HUES48 (cell line): Measurements from ENCODE around the gene NPHS1.

Experiments used
- H3K27ac ChIP-seq: one replicate; pipeline ENCODE4 v1.7.0; 2013; ENCODE audit warnings: low read depth, low read length, inconsistent platforms
- H3K27me3 ChIP-seq: 2 replicates; pipeline ENCODE4 v1.6.1; 2013; ENCODE audit warnings: mild to moderate bottlenecking, low read length; ENCODE audit not compliant: control insufficient read depth, insufficient read depth
- H3K36me3 ChIP-seq: 2 replicates; pipeline ENCODE4 v1.6.1; 2013; ENCODE audit warnings: low read length; ENCODE audit not compliant: control insufficient read depth, insufficient read depth
- H3K4me1 ChIP-seq: 2 replicates; pipeline ENCODE4 v1.6.1; 2013; ENCODE audit warnings: mild to moderate bottlenecking, low read length; ENCODE audit not compliant: control insufficient read depth, insufficient read depth
- H3K4me3 ChIP-seq: 2 replicates; pipeline ENCODE4 v1.5.1; 2013; ENCODE audit warnings: mild to moderate bottlenecking, low read depth, low read length
- H3K9ac ChIP-seq: 2 replicates; pipeline ENCODE4 v1.6.1; 2013; ENCODE audit warnings: mild to moderate bottlenecking, low read depth, low read length, moderate library complexity
- H3K9me3 ChIP-seq: 2 replicates; pipeline ENCODE4 v1.6.1; 2013; ENCODE audit warnings: low read length; ENCODE audit not compliant: control insufficient read depth, insufficient read depth

NPHS1 gene

DNA sequence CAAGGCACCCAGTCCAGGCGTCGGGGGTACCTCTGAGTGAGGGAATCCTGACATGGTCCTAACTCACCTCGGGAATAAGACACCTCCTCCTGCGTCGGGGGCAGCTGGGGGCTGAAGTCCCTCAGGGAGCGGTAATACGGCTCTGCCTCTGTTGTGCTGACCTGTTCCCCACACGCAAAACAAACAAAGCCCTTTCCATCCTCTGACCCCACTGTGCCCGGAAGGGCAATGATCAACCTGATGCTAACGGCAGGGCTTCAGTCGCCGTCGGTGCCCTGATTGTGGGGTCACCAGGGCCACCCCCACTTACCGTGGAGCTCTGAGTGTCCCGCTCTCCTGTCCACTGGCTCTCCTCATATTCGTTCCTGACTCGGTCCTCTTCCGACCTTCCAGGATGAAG, 21.3 kb downstream of the NPHS1 start:
- H3K36me3 ChIP-seq: no peaks in the 10 kb centered on the region
- no peak overlapping the region for H3K4me3 ChIP-seq
- H3K27me3 ChIP-seq: no peaks in the 10 kb centered on the region; the same call in 1 of the 2 replicates
- H3K9me3 ChIP-seq: no peaks in the 10 kb centered on the region
- H3K27ac ChIP-seq: no peak overlapping the region
- no peak overlapping the region for H3K9ac ChIP-seq
- H3K4me1 ChIP-seq: no peaks in the 10 kb centered on the region

- no peak overlapping the region for H3K27ac ChIP-seq
- no peaks in the 10 kb centered on the region for H3K36me3 ChIP-seq
- H3K27me3 ChIP-seq: no peaks in the 10 kb centered on the region; the same call in 1 of the 2 replicates
- no peaks in the 10 kb centered on the region for H3K4me1 ChIP-seq
- H3K4me3 ChIP-seq: no peak overlapping the region
- H3K9ac ChIP-seq: no peak overlapping the region
- H3K9me3 ChIP-seq: no peaks in the 10 kb centered on the region
These were observed 23.5 kb downstream of the NPHS1 start for GRCh38 chr19:35828692-35829301.

GRCh38 chr19:35824150-35824549, 28.2 kb downstream of the NPHS1 start:
- H3K4me1 ChIP-seq: no peaks in the 10 kb centered on the region
- no peak overlapping the region for H3K9ac ChIP-seq
- H3K27me3 ChIP-seq: no peaks in the 10 kb centered on the region
- H3K9me3 ChIP-seq: no peaks in the 10 kb centered on the region
- H3K36me3 ChIP-seq: no peaks in the 10 kb centered on the region
- H3K27ac ChIP-seq: no peak overlapping the region
- no peak overlapping the region for H3K4me3 ChIP-seq

DNA sequence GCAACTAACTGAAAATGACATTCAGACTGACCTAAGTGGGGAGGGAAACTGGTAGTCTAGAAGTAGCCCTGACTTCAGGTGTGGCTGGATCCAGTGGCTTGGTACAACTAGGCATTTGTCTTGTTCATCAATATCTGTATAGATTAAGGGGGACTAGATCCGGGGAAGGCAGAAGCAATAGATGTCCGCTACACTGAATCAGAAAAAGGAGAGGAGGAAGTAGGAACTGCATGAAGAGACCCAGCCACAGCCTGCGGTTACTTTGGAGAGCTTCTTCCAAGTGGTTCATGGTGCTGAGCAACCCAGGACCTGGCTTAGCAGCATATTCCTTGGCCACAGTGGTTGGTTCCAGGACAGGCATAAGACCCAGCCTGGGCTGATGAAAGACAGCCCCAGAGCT, 29.7 kb downstream of the NPHS1 start:
- H3K9me3 ChIP-seq: no peaks in the 10 kb centered on the region
- H3K27ac ChIP-seq: no peak overlapping the region
- no peak overlapping the region for H3K4me3 ChIP-seq
- no peaks in the 10 kb centered on the region for H3K4me1 ChIP-seq
- no peaks in the 10 kb centered on the region for H3K36me3 ChIP-seq
- no peaks in the 10 kb centered on the region for H3K27me3 ChIP-seq
- no peak overlapping the region for H3K9ac ChIP-seq

DNA sequence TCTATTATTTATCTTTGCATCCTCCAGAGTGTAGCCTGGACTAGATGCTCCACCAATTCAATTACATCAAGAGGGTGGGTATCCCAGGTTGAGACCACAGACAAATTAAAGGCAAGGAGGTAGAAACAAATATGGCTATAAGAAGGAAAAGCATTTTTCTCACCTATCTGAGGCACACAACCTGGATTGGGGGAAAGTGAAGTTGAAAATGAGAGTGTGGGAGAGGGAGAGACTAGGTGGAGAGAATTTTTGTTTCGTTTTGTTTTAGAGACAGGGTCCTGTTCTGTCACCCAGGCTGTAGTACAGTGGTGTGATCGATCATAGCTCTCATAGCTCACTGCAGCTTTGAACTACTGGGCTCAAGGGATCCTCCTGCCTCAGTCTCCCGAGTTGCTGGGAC, 33.9 kb downstream of the NPHS1 start:
- Histone ChIP-seq H3K9me3 (no peaks in the 10 kb centered on the region), H3K27ac (no peak overlapping the region), H3K4me3 (no peak overlapping the region), H3K9ac (no peak overlapping the region), H3K36me3 (no peaks in the 10 kb centered on the region), H3K27me3 (no peaks in the 10 kb centered on the region), H3K4me1 (no peaks in the 10 kb centered on the region)

- Histone ChIP-seq H3K4me1 (no peaks in the 10 kb centered on the region), H3K9ac (no peak overlapping the region), H3K9me3 (no peaks in the 10 kb centered on the region), H3K27ac (no peak overlapping the region), H3K36me3 (no peaks in the 10 kb centered on the region), H3K4me3 (no peak overlapping the region), H3K27me3 (no peaks in the 10 kb centered on the region)
These were observed 35.5 kb downstream of the NPHS1 start for GRCh38 chr19:35816846-35817245.

GRCh38 chr19:35816262-35816661, 36.0 kb downstream of the NPHS1 start:
- Histone ChIP-seq H3K36me3 (no peaks in the 10 kb centered on the region), H3K4me1 (no peaks in the 10 kb centered on the region), H3K27ac (no peak overlapping the region), H3K4me3 (no peak overlapping the region), H3K9ac (no peak overlapping the region), H3K27me3 (no peaks in the 10 kb centered on the region), H3K9me3 (no peaks in the 10 kb centered on the region)

DNA sequence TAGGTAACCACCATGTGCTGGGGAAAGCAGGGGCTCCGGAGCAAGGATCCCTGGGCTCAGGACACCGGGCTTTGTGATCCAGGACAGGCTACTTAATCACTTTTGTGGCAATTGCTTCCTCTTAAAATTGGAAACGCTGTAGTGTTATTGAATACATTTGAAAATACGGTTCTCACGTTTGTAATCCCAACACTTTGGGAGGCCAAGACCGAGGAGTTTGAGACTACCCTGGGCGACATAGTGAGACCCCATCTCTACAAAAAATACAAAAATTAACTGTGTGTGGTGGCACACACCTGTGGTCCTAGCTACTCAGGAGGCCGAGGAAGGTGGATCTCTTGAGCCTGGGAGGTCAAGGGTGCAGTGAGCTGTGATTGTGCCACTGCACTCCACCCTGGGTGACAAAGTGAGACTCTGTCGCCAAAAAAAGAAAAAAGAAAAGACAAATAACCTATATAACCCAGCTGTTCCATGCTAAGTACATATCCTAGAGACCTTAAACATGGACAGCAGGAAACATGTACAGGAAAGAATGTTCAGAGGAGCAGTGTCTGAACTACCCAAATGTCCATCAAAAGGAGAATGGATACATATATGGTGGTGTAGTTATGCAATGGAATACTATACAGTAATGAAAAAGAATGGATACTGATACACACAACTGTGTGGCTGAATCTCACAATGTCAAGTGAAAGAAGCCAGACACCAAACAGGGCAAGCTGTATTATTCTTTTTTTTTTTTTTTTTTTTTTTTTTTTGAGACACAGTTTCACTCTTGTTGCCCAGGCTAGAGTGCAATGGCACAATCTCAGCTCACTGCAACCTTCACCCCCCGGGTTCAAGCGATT, 39.0 kb downstream of the NPHS1 start:
- no peaks in the 10 kb centered on the region for H3K27me3 ChIP-seq
- no peaks in the 10 kb centered on the region for H3K9me3 ChIP-seq
- H3K27ac ChIP-seq: no peak overlapping the region
- no peaks in the 10 kb centered on the region for H3K4me1 ChIP-seq
- no peak overlapping the region for H3K9ac ChIP-seq
- H3K4me3 ChIP-seq: no peak overlapping the region
- H3K36me3 ChIP-seq: no peaks in the 10 kb centered on the region

DNA sequence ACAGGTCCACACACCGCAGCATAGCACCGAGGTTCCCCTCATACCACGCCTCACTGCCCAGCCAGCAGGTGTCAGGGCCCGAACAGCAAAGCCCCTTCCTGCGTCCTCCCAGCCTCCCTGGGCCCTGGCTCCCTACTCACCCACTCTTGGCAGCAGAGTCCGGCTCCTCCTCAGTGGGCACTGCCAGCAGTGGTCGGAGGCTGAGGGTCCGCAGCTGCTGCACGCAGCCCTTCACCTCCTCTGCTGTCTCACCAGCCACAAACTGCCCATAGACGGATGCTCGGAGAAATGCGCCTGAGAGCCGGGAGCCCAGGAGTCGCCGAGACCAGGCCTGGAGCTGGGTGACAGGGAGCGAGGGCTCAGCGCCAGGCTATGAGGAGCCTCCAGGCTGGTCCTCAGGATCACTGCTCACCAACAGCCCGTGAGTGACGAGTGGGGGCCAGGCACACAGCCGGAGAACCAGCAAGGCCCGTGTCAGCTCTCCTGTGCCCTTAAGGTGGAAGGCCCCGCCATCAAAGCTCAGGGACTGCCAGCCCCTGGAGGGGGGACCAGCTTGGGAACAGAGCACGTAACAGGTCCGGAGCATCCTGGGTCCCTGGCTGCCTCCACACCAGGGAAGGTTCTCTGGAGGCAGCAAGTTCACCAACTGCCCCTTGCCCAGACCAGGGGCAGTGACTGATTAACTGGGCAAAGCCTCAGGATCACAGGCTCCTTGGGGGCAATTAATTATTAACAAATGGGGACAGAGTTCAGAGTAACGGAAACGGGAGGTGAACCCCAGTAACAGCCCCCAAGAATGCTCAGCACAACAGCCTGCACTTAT, 39.9 kb downstream of the NPHS1 start, which contains the start of gene PRODH2:
TSS of gene PRODH2 (minus strand) at position 626 of the 823 bp plus-strand sequence. CDS start at position 586, 40 bp downstream.
- no peak within 1 kb of the TSS for H3K27ac ChIP-seq
- no peaks in the 10 kb centered on the region for H3K9me3 ChIP-seq
- H3K4me3 ChIP-seq: no peak within 1 kb of the TSS
- H3K4me1 ChIP-seq: no peaks in the 10 kb centered on the region
- H3K9ac ChIP-seq: no peak within 1 kb of the TSS
- no peaks in the 10 kb centered on the region for H3K36me3 ChIP-seq
- H3K27me3 ChIP-seq: no peaks in the 10 kb centered on the region

GRCh38 chr19:35811317-35812219, 40.7 kb downstream of the NPHS1 start:
- H3K27me3 ChIP-seq: no peaks in the 10 kb centered on the region
- H3K4me1 ChIP-seq: no peaks in the 10 kb centered on the region
- H3K4me3 ChIP-seq: no peak overlapping the region
- no peaks in the 10 kb centered on the region for H3K9me3 ChIP-seq
- H3K9ac ChIP-seq: no peak overlapping the region
- no peak overlapping the region for H3K27ac ChIP-seq
- H3K36me3 ChIP-seq: no peaks in the 10 kb centered on the region
